ENCODE results near the gene SEMA5A. TPM values are rescaled to one million over a fixed set of nuclear protein-coding genes. Genes with fewer than 3 reads are reported as not detected.

SEMA5A gene
- total and polyA plus RNA-seq, 11 donors: 4.6 to 71.5 (median 33.8) TPM

GRCh38 chr5:9452181-9452580 lies 93.7 kb downstream of the SEMA5A start:
- peaks cover 0 to 33% (median 11%) of the 10 kb centered on the region in 12 donors for H3K4me1 ChIP-seq
- no peak overlapping the region for H3K4me3 ChIP-seq
- WGBS, 4 donors: 6 to 29% (median 26%) methylated on average over 2 of the region's 2 CpGs
- DNase-seq (peak in 1 of 5 donors; percentile 36), ATAC-seq (peak in 3 of 4 donors; percentile 69 to 89 (median 76))
- intact Hi-C loops (cut with DNase I): loop anchor here in 2 of 10 donors (5.0 kb wide), 2 partner anchors 40 to 85 kb away; no protein-coding TSS in a partner anchor
- no peak for TF ChIP-seq CTCF (IDR thresholded peaks at IDR 0.05)
- TF ChIP-seq POLR2A (IDR thresholded peaks at IDR 0.05): no peak
- peak overlapping the region in 7 of 12 donors; percentile 45 to 70 (median 63) for H3K27ac ChIP-seq
- no peaks in the 10 kb centered on the region for H3K36me3 ChIP-seq
- peaks cover 0 to 12% (median 3%) of the 10 kb centered on the region in 12 donors for H3K9me3 ChIP-seq
- H3K27me3 ChIP-seq: no peaks in the 10 kb centered on the region

GRCh38 chr5:9451037-9451436 lies 94.8 kb downstream of the SEMA5A start:
- WGBS, 4 donors: 74 to 91% (median 84%) methylated on average over 4 of the region's 4 CpGs
- intact Hi-C loops (cut with DNase I): loop anchor here in 2 of 10 donors (5.0 kb wide), 2 partner anchors 41 to 86 kb away; no protein-coding TSS in a partner anchor
- no peaks in the 10 kb centered on the region for H3K36me3 ChIP-seq
- peaks cover 0 to 31% (median 11%) of the 10 kb centered on the region in 12 donors for H3K4me1 ChIP-seq
- ATAC-seq: no peak
- no peaks in the 10 kb centered on the region for H3K27me3 ChIP-seq
- no peak for DNase-seq
- H3K9me3 ChIP-seq: peaks cover 0 to 12% (median 3%) of the 10 kb centered on the region in 12 donors
- H3K27ac ChIP-seq: peak overlapping the region in 1 of 12 donors; percentile 70
- no peak overlapping the region for H3K4me3 ChIP-seq
- TF ChIP-seq CTCF (IDR thresholded peaks at IDR 0.05) (no peak), POLR2A (IDR thresholded peaks at IDR 0.05) (no peak)

- Histone ChIP-seq H3K27ac (no peak overlapping the region), H3K36me3 (peaks cover 0 to 7% (median 0%) of the 10 kb centered on the region in 9 donors), H3K4me3 (no peak overlapping the region), H3K4me1 (peaks cover 0 to 33% (median 11%) of the 10 kb centered on the region in 12 donors), H3K27me3 (no peaks in the 10 kb centered on the region), H3K9me3 (peaks cover 0 to 10% (median 0%) of the 10 kb centered on the region in 12 donors)
- ATAC-seq: no peak
- WGBS, 4 donors: 86 to 91% (median 90%) methylated on average over 2 of the region's 2 CpGs
- TF ChIP-seq POLR2A (IDR thresholded peaks at IDR 0.05) (no peak), CTCF (IDR thresholded peaks at IDR 0.05) (no peak)
- DNase-seq: no peak
- intact Hi-C loops (cut with DNase I): loop anchor here in 1 of 10 donors (5.0 kb wide), 1 partner anchor 95 kb away; no protein-coding TSS in a partner anchor
Measured at GRCh38 chr5:9447691-9448090, 98.2 kb downstream of the SEMA5A start.

- Histone ChIP-seq H3K4me3 (no peak overlapping the region), H3K36me3 (peaks cover 0 to 7% (median 0%) of the 10 kb centered on the region in 9 donors), H3K27me3 (no peaks in the 10 kb centered on the region), H3K27ac (peak overlapping the region in 4 of 12 donors; percentile 6 to 40 (median 27)), H3K9me3 (peaks cover 0 to 10% (median 0%) of the 10 kb centered on the region in 12 donors), H3K4me1 (peaks cover 0 to 17% (median 8%) of the 10 kb centered on the region in 12 donors)
- DNase-seq (no peak), ATAC-seq (peak in 3 of 4 donors; percentile 57 to 70 (median 60))
- intact Hi-C loops (cut with DNase I): loop anchor here in 1 of 10 donors (5.0 kb wide), 1 partner anchor 96 kb away; no protein-coding TSS in a partner anchor
- 31 to 46% (median 43%) methylated on average over 2 of the region's 2 CpGs for WGBS, 4 donors
- TF ChIP-seq POLR2A (IDR thresholded peaks at IDR 0.05): no peak
Measured at GRCh38 chr5:9445826-9446388, 100.0 kb downstream of the SEMA5A start.
